ENCODE measurements around the gene CLCN7. TPM values are rescaled to one million over a fixed set of nuclear protein-coding genes. Genes with fewer than 3 reads are reported as not detected.

Gene CLCN7
- total RNA-seq, 1 experiment from 2014 or later = 70.0 TPM

GRCh38 chr16:1443403-1443973 is 31.3 kb downstream of the CLCN7 start:
- Histone ChIP-seq H2BK12ac (ENCODE audit: insufficient read length, low read depth, low read length) (no peak overlapping the region), H2AFZ (ENCODE audit: low read length) (no peak overlapping the region), H3K56ac (ENCODE audit: insufficient read length, low read depth, low read length) (no peak overlapping the region), H3T11ph (ENCODE audit: low read length) (no peak overlapping the region), H4K91ac (ENCODE audit: insufficient read length, low read depth, low read length) (peak overlapping the region; percentile 51), H3K4ac (ENCODE audit: low read depth, low read length) (no peak overlapping the region), H2BK5ac (ENCODE audit: insufficient read length, low read length) (no peak overlapping the region), H3K9ac (ENCODE audit: extremely low read depth, insufficient read length, low read length) (no peak overlapping the region), H2BK20ac (ENCODE audit: low read depth, low read length, poor library complexity, severe bottlenecking) (no peak overlapping the region), H4K8ac (replicated peaks; ENCODE audit: insufficient read length, low read depth, low read length) (no peak overlapping the region), H3K14ac (ENCODE audit: insufficient read depth, low read length) (no peak overlapping the region), H3K79me1 (ENCODE audit: insufficient read depth, low read depth, low read length, poor library complexity, severe bottlenecking) (no peaks in the 10 kb centered on the region), H3K9me3 (ENCODE audit: control insufficient read depth, low read depth, low read length) (no peaks in the 10 kb centered on the region), H2BK120ac (ENCODE audit: low read depth, low read length, poor library complexity, severe bottlenecking) (no peak overlapping the region), H2AK5ac (ENCODE audit: insufficient read length, low read length) (no peak overlapping the region), H2BK15ac (ENCODE audit: low read depth, low read length) (no peak overlapping the region), H3K23ac (ENCODE audit: insufficient read length, low read depth, low read length) (no peak overlapping the region), H3K4me1 (ENCODE audit: insufficient read depth, low read length) (no peaks in the 10 kb centered on the region), H4K5ac (ENCODE audit: insufficient read length, low read depth, low read length) (no peak overlapping the region), H4K20me1 (ENCODE audit: control insufficient read depth, insufficient read depth, insufficient read length) (peaks cover 2% of the 10 kb centered on the region), H3K4me2 (ENCODE audit: insufficient read depth, insufficient read length, low read length) (no peak overlapping the region), H3K23me2 (ENCODE audit: insufficient read length, low read depth, low read length, poor library complexity, severe bottlenecking) (no peaks in the 10 kb centered on the region), H3K18ac (ENCODE audit: insufficient read length, low read depth, low read length) (no peak overlapping the region), H3K27ac (ENCODE audit: insufficient read length, low read depth, low read length) (no peak overlapping the region), H3K79me2 (ENCODE audit: insufficient read depth, low read length) (no peaks in the 10 kb centered on the region), H3K27me3 (ENCODE audit: insufficient read depth, low read length) (no peaks in the 10 kb centered on the region)
- Mint-ChIP-seq H3K9me3 (no peaks in the 10 kb centered on the region), H3K36me3 (ENCODE audit: insufficient read depth in 1 of 3, low read depth in 3 of 3) (peaks cover 0 to 5% (median 4%) of the 10 kb centered on the region in 3 experiments; a peak in 2 of 7 replicates), H3K27ac (no peak overlapping the region), H3K4me3 (no peak overlapping the region), H3K27me3 (ENCODE audit: low read depth) (peaks cover 1% of the 10 kb centered on the region; the same call in 1 of the 2 replicates), H3K4me1 (no peaks in the 10 kb centered on the region)
- TF ChIP-seq CTCF (conservative IDR thresholded peaks at IDR 0.05) = no peak
- WGBS (ENCODE audit: extremely low coverage, insufficient read length, low lambda C conversion rate) = no CpG with 5 or more reads among the region's 38 CpGs
- DNase-seq = peak; percentile 46
